ENCODE measurements around the gene ZCCHC14.
"Not testable (repeated sequence)": the region's sequence is repeated elsewhere in the genome, so short reads cannot be mapped to it uniquely, and the experiment has no call there.

ZCCHC14 gene

DNA sequence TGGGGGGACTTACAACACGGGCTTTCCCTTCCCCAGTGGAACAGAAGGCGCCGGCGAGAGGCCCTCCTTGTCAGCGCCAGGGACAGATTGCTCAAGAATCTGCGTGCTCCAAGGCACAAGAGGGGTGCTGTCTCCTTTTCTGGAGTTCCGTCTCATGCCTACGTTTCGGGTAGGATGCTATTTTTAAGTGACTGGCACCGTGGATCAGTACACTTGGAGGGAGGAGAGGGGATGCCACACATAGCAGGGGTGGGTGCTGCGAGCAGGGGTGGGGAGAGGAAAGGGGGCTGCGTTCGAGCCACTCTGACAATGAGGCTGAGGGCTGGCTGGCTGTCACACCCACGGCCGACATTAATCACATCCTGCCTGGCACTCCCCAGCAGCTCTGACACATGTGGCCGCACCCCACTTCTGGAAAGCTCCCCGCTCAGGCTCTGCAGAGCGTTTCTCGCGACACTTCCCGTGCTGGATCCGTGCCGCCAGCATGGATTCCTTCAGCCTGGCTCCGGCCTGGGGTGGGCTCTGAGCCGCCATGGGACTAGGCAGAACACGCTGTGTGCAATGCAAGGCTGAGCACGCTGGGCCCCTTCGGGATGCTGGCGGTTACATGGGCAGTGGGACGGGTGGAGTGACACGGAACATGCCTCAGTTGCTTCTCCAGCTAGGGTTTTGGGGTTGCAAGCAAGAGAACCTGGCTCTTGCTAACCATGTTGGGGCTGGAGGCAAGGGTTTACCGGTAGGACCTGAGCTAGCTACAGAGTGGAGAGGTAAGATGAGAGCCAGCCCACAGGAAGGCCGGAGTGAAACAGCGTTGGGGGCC lies 25.0 kb upstream of the ZCCHC14 start:
- not testable (repeated sequence) for H2AFZ ChIP-seq (ENCODE audit: low read depth, low read length, severe bottlenecking); H4K20me1 ChIP-seq (ENCODE audit: low read depth, low read length); H3K27ac ChIP-seq (ENCODE audit: low read depth, low read length); H3K36me3 ChIP-seq (ENCODE audit: low read length); H3K27me3 ChIP-seq (ENCODE audit: low read length); H3K79me2 ChIP-seq (ENCODE audit: insufficient read depth, low read length); H3K9me2 ChIP-seq (replicated peaks; ENCODE audit: insufficient read depth, low read length); H3K9me3 ChIP-seq (ENCODE audit: insufficient read depth, low read length); H3K4me3 ChIP-seq (ENCODE audit: insufficient read depth, low read length, poor library complexity, severe bottlenecking); H3K4me2 ChIP-seq (ENCODE audit: low read depth, low read length, poor library complexity, severe bottlenecking); H3K9ac ChIP-seq (ENCODE audit: low read length); H3F3A ChIP-seq (ENCODE audit: insufficient read depth)

DNA sequence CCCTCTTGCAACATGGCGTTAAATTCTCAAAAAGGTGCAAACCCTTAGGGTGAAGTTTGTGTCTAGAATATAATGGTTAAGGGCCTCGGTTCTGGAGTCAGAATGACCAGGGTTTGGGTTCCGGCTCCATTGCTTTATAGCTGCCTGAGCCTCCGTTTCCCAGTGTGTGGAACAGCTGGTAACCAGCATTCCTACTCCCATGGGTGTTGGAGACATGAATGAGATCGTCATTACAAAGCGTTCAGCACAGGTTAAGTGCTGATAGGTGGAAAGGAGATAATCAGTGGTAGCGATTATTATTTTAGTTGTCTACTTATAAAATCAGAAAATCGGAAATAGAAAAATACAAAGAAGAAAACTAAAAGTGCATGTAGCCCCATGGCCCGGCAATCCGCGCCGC lies 23.5 kb upstream of the ZCCHC14 start:
- H3K4me2 ChIP-seq (ENCODE audit: low read depth, low read length, poor library complexity, severe bottlenecking), result no peak overlapping the region
- no peaks in the 10 kb centered on the region for H3K79me2 ChIP-seq (ENCODE audit: insufficient read depth, low read length)
- no peak overlapping the region for H3K9ac ChIP-seq (ENCODE audit: low read length)
- no peaks in the 10 kb centered on the region for H3K9me2 ChIP-seq (replicated peaks; ENCODE audit: insufficient read depth, low read length)
- no peak overlapping the region for H3K4me3 ChIP-seq (ENCODE audit: insufficient read depth, low read length, poor library complexity, severe bottlenecking)
- H3K9me3 ChIP-seq (ENCODE audit: insufficient read depth, low read length), result no peaks in the 10 kb centered on the region
- H3F3A ChIP-seq (ENCODE audit: insufficient read depth), result no peaks in the 10 kb centered on the region
- no peaks in the 10 kb centered on the region for H3K36me3 ChIP-seq (ENCODE audit: low read length)
- TF ChIP-seq, protein P1, sequence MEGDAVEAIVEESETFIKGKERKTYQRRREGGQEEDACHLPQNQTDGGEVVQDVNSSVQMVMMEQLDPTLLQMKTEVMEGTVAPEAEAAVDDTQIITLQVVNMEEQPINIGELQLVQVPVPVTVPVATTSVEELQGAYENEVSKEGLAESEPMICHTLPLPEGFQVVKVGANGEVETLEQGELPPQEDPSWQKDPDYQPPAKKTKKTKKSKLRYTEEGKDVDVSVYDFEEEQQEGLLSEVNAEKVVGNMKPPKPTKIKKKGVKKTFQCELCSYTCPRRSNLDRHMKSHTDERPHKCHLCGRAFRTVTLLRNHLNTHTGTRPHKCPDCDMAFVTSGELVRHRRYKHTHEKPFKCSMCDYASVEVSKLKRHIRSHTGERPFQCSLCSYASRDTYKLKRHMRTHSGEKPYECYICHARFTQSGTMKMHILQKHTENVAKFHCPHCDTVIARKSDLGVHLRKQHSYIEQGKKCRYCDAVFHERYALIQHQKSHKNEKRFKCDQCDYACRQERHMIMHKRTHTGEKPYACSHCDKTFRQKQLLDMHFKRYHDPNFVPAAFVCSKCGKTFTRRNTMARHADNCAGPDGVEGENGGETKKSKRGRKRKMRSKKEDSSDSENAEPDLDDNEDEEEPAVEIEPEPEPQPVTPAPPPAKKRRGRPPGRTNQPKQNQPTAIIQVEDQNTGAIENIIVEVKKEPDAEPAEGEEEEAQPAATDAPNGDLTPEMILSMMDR (IDR thresholded peaks at IDR 0.05; ENCODE audit: insufficient read depth, low read length, poor library complexity, severe bottlenecking), result no peak
- TF ChIP-seq EZH2phosphoT487 (conservative IDR thresholded peaks at IDR 0.05; ENCODE audit: low read length), result no peak
- H2AFZ ChIP-seq (ENCODE audit: low read depth, low read length, severe bottlenecking), result no peak overlapping the region
- H4K20me1 ChIP-seq (ENCODE audit: low read depth, low read length), result no peaks in the 10 kb centered on the region
- H3K27ac ChIP-seq (ENCODE audit: low read depth, low read length), result no peak overlapping the region
- no peaks in the 10 kb centered on the region for H3K27me3 ChIP-seq (ENCODE audit: low read length)

DNA sequence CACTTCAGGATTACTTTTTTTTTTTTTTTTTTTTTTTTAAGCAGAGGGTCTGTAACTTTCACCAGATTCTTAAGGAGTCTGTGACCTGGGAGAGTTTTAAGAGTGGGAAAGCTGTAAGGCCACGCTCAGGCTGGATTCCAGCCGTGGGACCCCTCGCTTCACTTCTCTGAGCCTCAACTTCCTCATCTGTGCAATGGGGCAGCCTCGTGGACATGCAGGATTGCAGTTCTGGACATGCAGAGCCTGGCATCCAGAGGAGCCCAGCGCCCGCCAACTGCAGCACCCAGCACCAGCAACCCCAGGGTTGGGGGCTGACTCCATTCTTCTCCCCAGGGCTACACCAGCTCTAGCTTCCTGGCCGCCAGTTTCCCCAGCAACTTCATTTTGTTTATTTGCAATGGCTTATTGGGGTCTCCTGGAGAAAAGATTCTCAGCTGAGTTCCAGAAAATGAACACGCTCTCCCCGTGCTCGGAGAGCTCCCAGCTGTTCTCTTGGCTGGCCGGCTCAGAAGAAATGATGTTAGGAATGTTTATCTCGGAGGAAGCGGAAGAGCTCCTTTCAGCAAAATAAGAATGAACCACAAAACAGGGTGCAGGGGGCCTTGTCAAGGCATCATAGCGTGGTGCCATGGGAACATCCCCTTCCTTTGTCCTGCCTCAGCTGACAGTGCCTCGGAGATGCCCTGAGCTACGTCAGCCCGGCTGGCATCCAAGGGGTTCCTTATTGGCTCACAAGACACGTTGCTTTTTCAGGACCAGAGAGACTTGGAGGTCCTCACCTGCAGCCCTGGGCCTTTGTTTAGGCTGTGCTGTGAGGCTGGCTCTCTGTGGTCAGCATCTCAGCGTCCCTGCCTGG lies 22.9 kb upstream of the ZCCHC14 start:
- no peaks in the 10 kb centered on the region for H3K9me2 ChIP-seq (replicated peaks; ENCODE audit: insufficient read depth, low read length)
- no peak overlapping the region for H2AFZ ChIP-seq (ENCODE audit: low read depth, low read length, severe bottlenecking)
- TF ChIP-seq, protein P1 (IDR thresholded peaks at IDR 0.05; ENCODE audit: insufficient read depth, low read length, poor library complexity, severe bottlenecking), result no peak
- no peak for TF ChIP-seq EZH2phosphoT487 (conservative IDR thresholded peaks at IDR 0.05; ENCODE audit: low read length)
- no peak overlapping the region for H3K4me2 ChIP-seq (ENCODE audit: low read depth, low read length, poor library complexity, severe bottlenecking)
- H3K9me3 ChIP-seq (ENCODE audit: insufficient read depth, low read length), result no peaks in the 10 kb centered on the region
- H3K9ac ChIP-seq (ENCODE audit: low read length), result no peak overlapping the region
- H4K20me1 ChIP-seq (ENCODE audit: low read depth, low read length), result no peaks in the 10 kb centered on the region
- H3K4me3 ChIP-seq (ENCODE audit: insufficient read depth, low read length, poor library complexity, severe bottlenecking), result no peak overlapping the region
- no peaks in the 10 kb centered on the region for H3K27me3 ChIP-seq (ENCODE audit: low read length)
- H3K27ac ChIP-seq (ENCODE audit: low read depth, low read length), result no peak overlapping the region
- no peaks in the 10 kb centered on the region for H3K79me2 ChIP-seq (ENCODE audit: insufficient read depth, low read length)
- no peaks in the 10 kb centered on the region for H3F3A ChIP-seq (ENCODE audit: insufficient read depth)
- H3K36me3 ChIP-seq (ENCODE audit: low read length), result no peaks in the 10 kb centered on the region

DNA sequence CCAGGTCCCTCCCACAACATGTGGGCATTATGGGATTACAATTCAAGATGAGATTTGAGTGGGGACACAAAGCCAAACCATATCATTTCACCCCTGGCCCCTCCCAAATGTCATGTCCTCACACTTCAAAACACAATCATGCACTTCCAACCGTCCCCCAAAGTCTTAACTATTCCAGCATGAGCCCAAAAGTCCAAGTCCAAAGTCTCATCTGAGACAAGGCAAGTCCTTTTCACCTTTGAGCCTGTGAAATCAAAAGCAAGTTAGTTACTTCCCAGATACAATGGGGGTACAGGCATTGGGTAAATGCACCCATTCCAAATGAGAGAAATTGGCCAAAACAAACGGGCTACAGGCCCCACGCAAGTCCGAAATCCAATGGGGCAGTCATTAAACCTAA lies 17.0 kb upstream of the ZCCHC14 start:
- H4K20me1 ChIP-seq (ENCODE audit: low read depth, low read length); H3K36me3 ChIP-seq (ENCODE audit: low read length); H3K9ac ChIP-seq (ENCODE audit: low read length); H3K4me3 ChIP-seq (ENCODE audit: insufficient read depth, low read length, poor library complexity, severe bottlenecking); H3K4me2 ChIP-seq (ENCODE audit: low read depth, low read length, poor library complexity, severe bottlenecking); H3K9me2 ChIP-seq (replicated peaks; ENCODE audit: insufficient read depth, low read length); H3K79me2 ChIP-seq (ENCODE audit: insufficient read depth, low read length); H3K27me3 ChIP-seq (ENCODE audit: low read length); H3K27ac ChIP-seq (ENCODE audit: low read depth, low read length); H2AFZ ChIP-seq (ENCODE audit: low read depth, low read length, severe bottlenecking); H3K9me3 ChIP-seq (ENCODE audit: insufficient read depth, low read length); H3F3A ChIP-seq (ENCODE audit: insufficient read depth): not testable (repeated sequence)
